Erythroblast (primary cell): Measurements from ENCODE around the gene MIPOL1.

ENCODE experiments used
- GATA1 ChIP-seq: IDR thresholded peaks from 2 replicates; pipeline ENCODE4 v1.6.1; 2011; ENCODE audit warnings: low read depth, mild to moderate bottlenecking, control low read depth, low read length, moderate library complexity
- POLR2A ChIP-seq: IDR thresholded peaks from 2 replicates; pipeline ENCODE4 v1.6.1; 2011; ENCODE audit warnings: mild to moderate bottlenecking, low read length

- TF ChIP-seq POLR2A (no peak), GATA1 (no peak)
Measured at GRCh38 chr14:37589715-37590427, 392.1 kb downstream of the MIPOL1 start.
